GM19395 (cell line): Measurements from ENCODE around the gene DEPDC5.
A peak's percentile ranks its signal among the peaks of the same experiment; 100 is the strongest.

ENCODE experiments used
- ATAC-seq: cut with Tn5 transposase; IDR thresholded peaks from one replicate; pipeline ENCODE4 v1.9.1; 2021; ENCODE audit warnings: mild to moderate bottlenecking, moderate library complexity; ENCODE audit not compliant: unreplicated experiment

The DEPDC5 gene

DNA sequence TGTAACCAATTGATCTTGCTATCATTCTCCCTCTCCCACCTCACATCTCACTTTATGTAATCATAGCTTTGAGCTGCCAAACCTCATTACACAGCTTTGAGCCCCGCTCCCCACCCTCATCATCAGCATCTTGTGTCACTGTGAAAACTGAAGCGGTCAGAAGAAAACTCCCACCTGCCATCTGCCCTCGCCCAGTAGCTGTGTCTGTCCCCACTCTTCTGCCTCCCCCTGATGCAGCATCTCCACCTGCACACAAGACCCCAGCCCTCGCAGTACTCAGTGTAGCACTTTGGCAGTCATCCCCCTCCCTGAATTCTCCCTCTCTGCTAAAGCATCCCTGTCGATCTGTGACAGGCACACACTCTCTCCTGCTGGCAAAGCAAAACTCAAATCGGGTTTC lies 130.2 kb downstream of the DEPDC5 start:
- ATAC-seq, result no peak

DNA sequence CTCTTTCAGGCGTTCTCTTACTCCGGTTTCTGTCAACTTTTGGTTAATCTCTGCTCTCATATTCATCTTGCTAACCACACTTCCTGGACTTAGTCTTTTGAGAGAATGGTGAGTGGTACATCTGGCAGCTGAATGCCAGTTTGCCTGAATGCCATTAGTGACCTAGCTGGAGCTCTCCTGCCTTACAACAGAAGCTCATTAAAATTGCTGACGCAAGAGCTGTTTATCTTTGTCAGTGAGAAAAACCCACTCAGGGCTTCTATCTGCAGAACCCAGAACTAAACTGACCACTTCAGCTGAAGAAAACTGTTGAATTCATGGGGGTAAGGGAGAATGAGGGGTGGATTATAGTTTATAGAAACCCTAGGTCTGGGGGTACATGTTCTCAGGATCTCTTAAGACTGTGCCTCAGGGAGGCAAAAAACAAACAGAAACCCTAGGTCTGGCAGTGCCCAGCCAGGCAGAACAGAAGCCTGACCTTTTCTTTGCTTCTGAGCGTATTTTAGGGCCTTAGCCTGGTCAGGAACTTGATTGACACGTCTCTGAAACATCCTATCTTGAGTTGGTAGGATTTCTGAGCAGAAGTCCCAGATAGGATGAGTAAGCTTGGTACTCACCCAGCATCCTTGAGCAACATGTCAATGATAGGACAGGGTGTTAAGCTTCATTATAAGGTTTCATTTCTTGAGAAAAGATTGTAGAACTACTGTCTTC lies 137.7 kb downstream of the DEPDC5 start:
- no peak for ATAC-seq

DNA sequence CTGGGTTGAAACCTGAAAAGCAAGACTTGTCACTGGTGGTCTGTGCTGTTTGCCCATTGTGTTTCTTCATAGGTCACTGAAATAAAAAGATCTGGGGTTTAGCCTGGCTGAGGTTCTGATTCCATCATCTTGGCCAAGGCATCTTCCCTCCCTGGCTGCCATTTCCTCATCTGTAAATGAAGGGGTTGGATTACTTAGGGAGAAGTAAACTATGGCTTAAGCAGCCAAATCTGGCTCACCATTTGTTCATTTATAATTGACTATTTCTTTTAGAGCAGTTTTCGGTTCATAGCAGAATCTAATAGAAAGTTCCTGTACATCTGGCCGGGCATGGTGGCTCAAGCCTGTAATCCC lies 138.2 kb downstream of the DEPDC5 start:
- ATAC-seq, result no peak

DNA sequence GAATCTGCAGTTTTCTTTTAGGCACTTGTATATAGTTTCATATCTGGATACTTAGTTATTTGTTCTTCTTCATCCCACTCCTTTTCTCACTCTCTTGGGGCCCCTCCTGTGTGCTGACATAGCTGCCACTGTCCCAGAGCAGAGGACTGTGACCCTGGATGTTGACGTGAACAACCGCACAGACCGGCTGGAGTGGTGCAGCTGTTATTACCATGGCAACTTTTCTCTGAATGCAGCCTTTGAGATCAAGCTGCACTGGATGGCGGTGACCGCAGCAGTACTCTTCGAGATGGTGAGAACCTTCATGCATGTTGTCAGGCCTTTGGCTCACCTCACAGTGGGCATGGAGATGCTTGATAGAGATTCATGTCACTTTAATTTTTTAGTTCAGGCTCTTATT lies 139.6 kb downstream of the DEPDC5 start:
- ATAC-seq, result no peak

DNA sequence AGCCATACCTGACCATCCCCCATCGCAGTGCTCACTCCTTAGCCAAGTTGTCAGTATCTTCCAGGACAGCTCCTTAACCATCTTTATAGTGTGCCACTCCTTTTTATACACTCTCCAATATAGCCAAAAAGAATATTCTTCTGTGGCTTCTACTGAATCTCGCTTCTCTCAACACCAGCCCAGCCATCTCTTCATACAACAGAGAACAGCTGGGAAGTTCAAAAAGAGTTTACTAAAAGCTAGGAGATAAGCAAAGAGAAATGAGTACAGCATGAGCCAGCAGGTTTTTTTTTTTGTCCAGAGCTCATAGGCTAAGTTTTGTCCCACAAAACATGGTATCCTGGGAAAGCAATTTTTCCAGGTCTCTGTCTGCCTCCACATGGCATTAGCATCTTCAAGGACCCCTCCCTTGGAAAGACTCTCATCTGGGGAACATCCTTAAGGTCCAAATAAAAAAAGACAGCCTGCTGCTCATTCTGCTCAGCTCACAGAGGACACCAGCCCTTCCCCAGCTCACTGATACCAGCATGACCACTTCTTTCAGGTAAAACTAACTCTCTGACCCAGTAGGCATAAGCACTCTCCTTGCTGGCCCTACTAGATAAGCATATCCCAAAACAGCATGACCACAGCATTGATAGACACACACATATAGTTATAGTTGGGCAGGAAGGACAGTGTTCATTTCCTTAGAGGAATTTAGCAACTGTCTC lies 141.7 kb downstream of the DEPDC5 start:
- no peak for ATAC-seq

DNA sequence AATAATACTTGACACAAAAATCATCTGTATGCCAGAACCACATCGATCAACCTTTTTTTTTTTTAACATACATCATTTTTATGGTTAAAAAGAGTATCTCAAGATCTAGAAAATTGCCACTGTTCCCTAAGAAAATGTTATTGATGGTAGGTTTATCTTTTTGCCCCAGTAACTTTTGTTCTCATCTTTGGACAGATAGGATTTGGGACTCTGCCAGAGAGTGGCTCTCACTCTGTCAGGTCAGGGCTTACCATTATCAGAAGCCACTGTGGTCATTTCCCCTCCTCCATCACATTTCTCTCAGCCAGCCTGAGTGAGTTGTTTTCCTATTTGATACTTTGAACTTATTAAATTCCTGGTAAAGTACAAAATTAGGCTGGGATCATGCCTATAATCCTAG lies 142.7 kb downstream of the DEPDC5 start:
- no peak for ATAC-seq

DNA sequence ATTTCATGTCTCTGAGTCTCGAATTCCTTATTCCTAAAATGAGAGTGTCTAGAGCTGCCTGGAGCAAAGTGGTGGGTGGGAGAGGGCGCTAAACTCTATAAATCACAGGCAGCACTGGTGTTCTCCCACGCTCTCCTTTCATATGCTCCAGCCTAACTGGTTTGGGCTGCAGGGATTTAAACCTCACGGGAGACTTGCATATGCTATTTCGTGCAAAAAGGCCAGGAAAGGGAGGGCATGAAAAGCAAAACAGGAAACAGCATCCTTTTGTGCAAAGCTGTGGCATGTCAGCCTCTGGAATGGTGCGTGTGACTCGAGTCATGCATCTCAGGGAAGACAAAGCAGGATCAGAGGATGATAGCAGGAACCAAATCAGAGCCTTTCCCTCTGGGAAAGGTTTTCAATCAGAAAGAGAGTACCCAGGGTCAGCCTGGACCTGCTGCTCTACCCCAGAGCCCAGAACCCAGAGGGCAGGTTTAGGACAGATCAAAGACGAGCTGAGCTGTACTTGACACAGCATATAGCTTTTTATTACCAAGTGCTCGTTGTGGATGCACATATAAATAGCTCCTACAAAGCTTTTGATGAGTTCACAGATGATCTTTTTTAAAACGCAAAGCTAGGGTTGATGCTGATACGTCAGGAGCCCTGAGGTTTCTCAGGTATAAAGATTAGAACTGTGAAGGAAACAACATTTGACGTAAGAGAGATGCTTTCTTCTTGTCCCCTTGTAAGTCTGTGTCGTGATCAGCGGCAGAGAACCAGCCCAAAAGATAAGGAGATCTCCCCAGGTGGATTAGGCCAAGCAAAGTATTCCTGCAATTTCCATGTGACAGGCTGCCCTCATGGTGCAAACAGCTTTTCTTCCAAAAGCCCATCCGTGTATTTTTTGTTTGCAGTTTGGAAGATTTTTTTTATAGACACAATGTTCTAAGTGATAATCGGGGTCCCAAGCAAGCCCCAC lies 144.3 kb downstream of the DEPDC5 start:
- ATAC-seq, result no peak

DNA sequence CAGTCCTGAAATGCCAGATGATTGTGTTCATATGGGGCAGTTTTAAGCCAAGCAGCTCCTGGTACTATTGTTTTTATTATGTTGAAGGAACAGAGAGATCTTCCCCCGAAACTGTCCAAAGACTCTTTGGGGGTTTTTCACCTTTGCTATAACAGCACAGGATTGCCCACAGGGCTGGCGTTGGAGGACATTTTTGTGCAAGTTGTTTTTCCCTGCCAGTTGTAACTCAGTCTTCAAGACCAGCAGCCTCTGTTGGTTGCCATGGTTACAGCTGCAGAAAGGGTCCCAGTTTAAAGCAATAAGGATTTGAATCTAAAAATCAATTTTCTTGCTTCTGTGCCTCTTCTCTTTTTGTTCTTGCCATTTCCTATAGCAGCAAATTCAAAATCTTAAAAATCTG lies 145.1 kb downstream of the DEPDC5 start:
- no peak for ATAC-seq

DNA sequence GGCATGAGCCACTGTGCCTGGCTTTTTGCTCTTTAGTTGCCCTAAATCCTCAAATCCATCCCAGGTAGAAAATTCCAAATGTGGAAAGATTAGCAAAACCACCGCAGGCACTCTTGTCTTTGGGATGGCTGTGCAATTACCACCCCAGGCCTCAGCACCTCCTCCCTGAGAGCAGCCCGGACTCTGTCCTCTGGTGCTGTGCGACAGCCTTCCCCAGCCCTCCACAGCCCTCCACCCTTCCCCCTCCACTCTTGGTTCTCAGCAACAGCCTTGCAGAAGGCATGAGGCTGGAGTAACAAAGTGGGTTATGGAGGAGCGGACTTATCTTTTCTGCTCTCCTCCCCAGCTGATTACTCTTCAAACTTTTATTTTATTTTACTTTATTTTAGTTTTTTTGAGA lies 145.8 kb downstream of the DEPDC5 start:
- ATAC-seq, result no peak

DNA sequence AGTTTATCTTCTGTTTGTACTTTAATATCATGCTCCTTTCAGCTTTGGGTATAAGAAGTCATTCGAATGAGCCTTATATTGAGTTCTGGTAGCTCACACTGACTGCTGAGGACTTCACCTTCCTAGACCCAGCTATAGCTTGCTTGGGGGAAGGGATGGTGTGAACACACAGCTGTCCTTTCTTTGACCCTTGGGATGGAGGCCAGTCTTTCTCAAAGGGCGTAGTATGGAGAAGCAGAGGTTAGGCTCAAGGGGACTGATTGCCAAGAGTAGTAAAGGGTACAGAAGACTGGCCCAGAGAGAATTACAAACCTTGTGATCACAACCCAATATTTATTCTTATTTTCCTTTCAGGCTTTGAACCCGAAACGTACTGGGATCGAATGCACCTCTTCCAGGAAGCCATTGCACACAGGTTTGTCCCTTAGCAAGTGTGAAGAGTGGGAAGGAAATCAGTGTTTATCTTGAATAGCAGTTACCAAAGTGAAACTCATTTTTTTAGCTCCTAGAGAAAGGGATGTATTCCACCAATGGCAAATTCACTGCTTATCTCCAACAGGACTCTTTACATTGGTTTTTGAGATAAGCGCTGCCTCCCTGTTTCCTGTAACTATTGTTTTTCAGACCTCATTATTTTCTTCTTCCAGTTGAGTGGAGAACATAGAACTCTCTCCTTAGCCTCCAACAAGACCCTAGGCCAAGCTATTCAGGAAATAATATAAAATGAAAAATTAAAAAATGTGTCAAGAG lies 147.7 kb downstream of the DEPDC5 start:
- ATAC-seq, result no peak

DNA sequence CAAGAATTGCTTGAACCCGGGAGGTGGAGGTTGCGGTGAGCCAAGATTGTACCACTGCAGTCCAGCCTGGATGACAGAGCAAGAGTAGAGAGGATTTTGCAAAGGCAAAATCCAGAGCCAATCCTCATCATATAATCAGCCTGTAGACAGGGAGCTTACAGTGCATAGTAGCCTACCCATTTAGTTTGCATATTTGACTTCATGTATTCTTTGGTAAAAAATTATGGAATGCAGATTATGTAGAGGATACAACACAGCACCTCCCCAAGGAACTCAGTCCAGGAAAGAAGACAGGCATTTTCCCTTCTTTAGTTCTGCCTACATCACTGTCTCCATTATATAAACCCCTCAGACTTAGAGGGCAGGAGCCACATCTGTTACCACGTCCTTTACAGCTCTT lies 150.8 kb downstream of the DEPDC5 start:
- ATAC-seq, result no peak

DNA sequence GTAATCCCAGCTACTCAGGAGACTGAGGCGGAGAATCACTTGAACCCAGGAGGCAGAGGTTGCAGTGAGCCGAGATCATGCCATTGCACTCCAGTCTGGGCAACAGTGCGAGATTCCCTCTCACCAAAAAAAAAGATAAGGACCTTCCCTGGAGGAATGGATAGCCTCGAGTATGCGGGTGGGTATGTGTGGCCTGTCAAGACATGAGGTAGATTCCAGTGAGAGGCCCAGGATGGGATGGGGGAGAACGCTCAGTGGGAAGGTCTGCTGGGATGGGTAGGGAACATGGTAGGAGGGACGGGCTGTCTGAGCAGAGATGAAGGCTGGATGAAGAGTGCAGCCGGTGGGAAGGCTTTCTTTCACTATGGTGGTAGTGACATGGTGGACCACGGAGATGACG lies 151.5 kb downstream of the DEPDC5 start:
- no peak for ATAC-seq

DNA sequence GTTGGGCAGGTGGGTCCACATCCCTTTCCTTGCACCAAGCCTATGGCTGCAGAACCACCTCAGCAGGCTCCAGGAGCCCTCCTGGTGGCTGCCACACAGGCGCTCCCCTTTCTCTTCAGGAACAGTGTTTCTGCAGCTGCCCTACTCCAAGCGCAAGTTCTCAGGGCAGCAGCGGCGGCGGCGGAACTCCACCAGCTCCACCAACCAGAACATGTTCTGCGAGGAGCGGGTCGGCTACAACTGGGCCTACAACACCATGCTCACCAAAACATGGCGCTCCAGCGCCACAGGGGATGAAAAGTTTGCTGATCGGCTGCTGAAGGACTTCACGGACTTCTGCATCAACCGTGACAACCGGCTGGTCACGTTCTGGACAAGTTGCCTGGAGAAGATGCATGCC lies 152.3 kb downstream of the DEPDC5 start:
- ATAC-seq, result no peak

DNA sequence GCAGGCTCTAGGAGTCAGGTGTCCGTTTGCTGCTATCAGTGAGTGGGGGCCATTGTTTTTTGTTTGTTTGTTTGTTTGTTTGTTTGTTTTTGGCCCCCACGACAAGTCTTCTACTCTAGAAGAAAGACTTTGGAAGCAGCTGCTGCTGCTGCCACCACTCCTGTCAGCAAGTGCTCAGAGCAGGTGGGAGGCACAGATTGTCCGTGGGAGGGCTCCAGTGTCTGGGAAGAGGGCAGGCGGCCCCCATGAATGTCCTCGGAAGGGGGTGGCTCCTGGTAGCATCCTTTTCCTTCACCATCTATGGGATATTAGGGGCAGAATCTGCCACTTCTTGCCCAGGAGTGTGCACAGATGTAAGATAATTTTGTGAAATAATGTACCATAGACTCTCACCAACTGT lies 152.8 kb downstream of the DEPDC5 start:
- ATAC-seq, result no peak

DNA sequence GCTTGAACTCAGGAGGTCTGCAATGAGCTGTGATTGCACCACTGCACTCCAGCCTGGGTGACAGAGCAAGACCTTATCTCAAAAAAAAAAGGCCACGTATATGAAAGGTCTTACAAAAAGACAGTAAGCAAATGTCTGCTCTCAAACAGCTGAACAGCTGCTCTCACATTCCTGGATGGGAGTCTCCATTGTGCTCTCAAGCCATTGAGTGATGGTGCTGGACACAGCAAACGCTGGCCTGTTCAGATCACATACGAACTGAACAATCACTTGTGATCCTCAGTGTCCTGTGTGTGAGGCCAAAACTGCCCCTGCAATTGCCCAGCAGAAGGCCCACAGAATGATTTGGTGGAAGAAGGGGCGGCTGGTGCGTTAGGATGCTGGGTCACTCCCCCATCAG lies 156.2 kb downstream of the DEPDC5 start:
- no peak for ATAC-seq

DNA sequence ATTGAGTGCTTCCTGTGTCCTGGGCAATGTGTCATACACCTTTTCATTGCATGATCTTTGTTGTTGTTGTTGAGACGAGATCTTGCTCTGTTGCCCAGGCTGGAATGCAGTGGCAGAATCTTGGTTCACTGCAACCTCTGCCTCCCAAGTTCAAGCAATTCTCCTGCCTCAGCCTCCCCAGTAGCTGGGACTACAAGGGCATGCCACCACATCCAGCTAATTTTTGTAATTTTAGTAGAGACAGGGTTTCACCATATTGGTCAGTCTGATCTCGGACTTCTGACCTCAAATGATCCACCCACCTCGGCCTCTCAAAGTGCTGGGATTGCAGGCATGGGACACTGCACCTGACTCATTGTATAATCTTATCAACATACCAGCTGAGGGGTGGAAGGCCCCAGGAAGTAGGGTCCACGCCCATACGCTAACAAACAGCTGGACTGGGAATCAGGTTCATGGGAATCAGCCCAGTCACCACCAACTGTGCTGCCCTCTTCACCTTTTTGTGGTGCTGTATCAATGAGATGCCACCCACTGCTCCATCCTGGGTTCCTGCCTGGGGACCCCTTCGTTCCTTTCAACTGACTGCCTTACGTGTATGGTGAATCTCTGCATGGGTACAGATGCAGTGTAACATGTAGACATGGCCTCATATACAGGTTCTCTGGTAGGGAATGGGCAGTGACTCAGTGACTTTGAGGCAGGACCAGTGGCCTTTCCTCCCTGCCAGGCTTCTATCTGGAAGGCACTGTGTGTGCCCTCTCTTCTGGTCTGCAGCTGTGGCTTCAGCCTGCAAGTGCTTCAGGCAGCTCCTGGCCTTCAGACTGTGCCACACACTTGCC lies 158.0 kb downstream of the DEPDC5 start:
- ATAC-seq, result no peak

DNA sequence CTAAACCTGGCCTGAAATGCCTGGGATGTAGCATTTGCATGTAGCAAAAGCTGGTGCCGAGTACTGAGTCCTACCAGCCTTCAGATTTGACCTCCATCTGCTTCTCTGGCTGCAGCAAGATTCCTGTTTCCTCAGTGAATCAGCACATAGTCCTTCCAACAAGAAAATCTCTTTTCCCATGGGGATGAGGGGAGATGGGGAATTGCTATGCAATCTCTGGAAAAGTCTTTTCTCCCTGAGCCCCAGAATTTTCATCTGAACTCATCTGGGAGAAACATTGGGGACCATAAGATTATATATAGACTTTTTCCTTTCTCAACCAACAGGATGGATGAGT lies 158.6 kb downstream of the DEPDC5 start:
- no peak for ATAC-seq

DNA sequence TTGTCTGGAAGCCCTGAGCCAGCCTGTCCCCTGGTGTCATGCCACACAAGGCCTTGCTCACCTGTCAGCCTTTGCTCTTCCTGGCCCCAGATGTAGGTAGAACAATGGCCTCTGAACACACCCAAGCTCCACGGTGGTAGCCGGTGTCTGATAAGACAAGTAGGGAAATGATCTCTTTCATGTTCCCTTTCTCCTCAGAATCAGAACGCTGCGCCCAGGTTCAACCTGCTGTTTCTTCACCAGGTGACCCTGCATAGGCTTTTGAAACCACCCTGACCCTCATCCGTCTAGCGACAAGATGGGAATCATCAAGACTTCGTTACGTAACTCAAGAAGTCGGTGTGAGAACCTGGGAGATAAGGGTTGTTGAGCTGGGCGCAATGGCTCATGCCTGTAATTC lies 161.8 kb downstream of the DEPDC5 start:
- no peak for ATAC-seq

DNA sequence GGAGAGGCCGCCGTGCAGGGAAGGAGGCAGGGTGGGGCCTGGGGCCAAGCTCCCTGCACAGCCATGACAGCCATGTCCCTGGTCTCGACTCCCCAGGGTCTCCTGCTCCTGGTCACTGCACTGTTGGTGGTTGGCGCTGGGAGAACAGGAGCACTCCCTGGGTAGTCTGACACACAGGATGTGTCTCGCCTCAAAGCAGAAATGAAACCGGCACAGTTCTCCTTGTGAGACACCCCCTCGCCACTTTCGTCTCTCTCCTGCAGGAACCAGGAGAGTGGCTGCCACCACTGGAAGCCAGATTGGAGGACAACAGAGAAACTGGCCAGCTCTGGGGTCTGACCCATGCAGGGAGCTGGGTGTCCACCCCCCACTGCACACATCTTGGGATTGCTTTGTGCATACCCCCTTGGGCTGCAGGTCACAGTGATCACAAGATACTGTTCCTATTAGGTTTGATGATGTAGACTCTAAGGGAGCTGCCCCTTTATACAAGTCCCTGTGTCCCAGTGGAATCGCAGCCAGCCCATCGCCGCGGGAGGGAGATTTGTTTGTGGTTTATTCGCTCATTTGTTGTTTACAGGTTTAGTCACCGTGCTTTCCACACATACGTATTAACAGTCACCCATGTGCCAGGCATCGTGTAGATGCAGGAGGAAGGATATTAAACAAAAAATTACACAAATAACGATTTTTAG lies 163.6 kb downstream of the DEPDC5 start:
- peak; percentile 76 for ATAC-seq

DNA sequence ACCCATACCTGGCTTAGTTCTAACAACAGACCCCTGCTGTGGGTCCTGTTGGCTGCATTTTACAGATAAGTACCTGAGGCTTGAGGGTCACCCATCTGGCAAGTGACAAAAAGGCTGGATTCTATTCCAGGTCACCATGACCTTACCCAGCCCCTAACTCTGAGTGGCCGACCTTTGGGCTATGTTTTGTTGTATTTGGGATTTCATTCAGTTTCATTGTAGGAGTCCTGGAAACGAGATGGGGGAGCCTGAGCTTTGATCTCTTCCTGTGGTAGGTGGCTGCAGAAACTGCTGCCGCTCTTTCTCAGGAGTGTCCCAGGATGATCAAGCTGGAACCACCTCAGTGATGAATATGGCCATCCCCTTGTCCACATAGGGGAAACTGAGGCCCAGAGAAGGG lies 165.9 kb downstream of the DEPDC5 start:
- ATAC-seq, result no peak
